ENCODE results near the gene HK3.

Gene HK3

GRCh38 chr5:176895831-176896230 lies 3.3 kb downstream of the HK3 start:
- no peak overlapping the region for H3K27ac ChIP-seq
- TF ChIP-seq CTCF (IDR thresholded peaks at IDR 0.05) (no peak), ZFX (IDR thresholded peaks at IDR 0.05; ENCODE audit: borderline replicate concordance) (no peak)

GRCh38 chr5:176894298-176894697 lies 4.8 kb downstream of the HK3 start:
- no peak for TF ChIP-seq CTCF (IDR thresholded peaks at IDR 0.05)
- TF ChIP-seq ZFX (IDR thresholded peaks at IDR 0.05; ENCODE audit: borderline replicate concordance) = no peak
- H3K27ac ChIP-seq = no peak overlapping the region

- no peak overlapping the region for H3K27ac ChIP-seq
- TF ChIP-seq ZFX (IDR thresholded peaks at IDR 0.05; ENCODE audit: borderline replicate concordance) = no peak
- no peak for TF ChIP-seq CTCF (IDR thresholded peaks at IDR 0.05)
Measured at GRCh38 chr5:176892663-176893062, 6.5 kb downstream of the HK3 start.

- TF ChIP-seq ZFX (IDR thresholded peaks at IDR 0.05; ENCODE audit: borderline replicate concordance) (no peak), CTCF (IDR thresholded peaks at IDR 0.05) (no peak)
- H3K27ac ChIP-seq = no peak overlapping the region
Measured at GRCh38 chr5:176891331-176891958, 7.7 kb downstream of the HK3 start.

- TF ChIP-seq ZFX (IDR thresholded peaks at IDR 0.05; ENCODE audit: borderline replicate concordance) = no peak
- no peak for TF ChIP-seq CTCF (IDR thresholded peaks at IDR 0.05)
- no peak overlapping the region for H3K27ac ChIP-seq
Measured at GRCh38 chr5:176890455-176891330, 8.5 kb downstream of the HK3 start.

- no peak overlapping the region for H3K27ac ChIP-seq
- TF ChIP-seq ZFX (IDR thresholded peaks at IDR 0.05; ENCODE audit: borderline replicate concordance) (no peak), CTCF (IDR thresholded peaks at IDR 0.05) (no peak)
Measured at GRCh38 chr5:176889321-176890280, 9.5 kb downstream of the HK3 start.
